Placental epithelial cell (primary cell): ENCODE measurements around the gene MUL1. TPM values are rescaled to one million over a fixed set of nuclear protein-coding genes. Genes with fewer than 3 reads are reported as not detected.

Experiments used
- total RNA-seq: library from RNA; depleted of rRNA; stranded (reverse); fragments of >200 nt; gene quantifications from 2 replicates; pipeline ENCODE4 v1.2.3, GENCODE V29; 2012

Gene MUL1
- total RNA-seq = 27.1 and 35.0 TPM in 2 replicates

GRCh38 chr1:20507564-20508410, at the start of gene MUL1:
Gene MUL1, minus strand, starts transcription at chr1:20508151. Its CDS starts 127 bp downstream, at chr1:20508024.

GRCh38 chr1:20551945-20552727, 44.2 kb upstream of the MUL1 start, which contains the start of gene FAM43B:
Gene FAM43B, plus strand, starts transcription at chr1:20552573. Its CDS starts 401 bp downstream, at chr1:20552974.

GRCh38 chr1:20485527-20486456, 22.2 kb downstream of the MUL1 start, which contains the start of gene CAMK2N1:
Gene CAMK2N1, minus strand, starts transcription at chr1:20486210. Its CDS starts 831 bp downstream, at chr1:20485379.

Other genes starting within 250 kb of the MUL1 start
- not detected in 2 replicates for gene VWA5B1, start 217.3 kb downstream of the MUL1 start, total RNA-seq
- 37.0 and 37.3 TPM in 2 replicates for gene CAMK2N1, start 21.9 kb downstream of the MUL1 start, total RNA-seq
- gene FAM43B, start 44.4 kb upstream of the MUL1 start, total RNA-seq = 0.39 and 0.98 TPM in 2 replicates
- 2.7 and 15.2 TPM in 2 replicates for gene CDA, start 80.9 kb upstream of the MUL1 start, total RNA-seq
- 58.5 and 198 TPM in 2 replicates for gene PINK1, start 125.3 kb upstream of the MUL1 start, total RNA-seq
- gene DDOST, start 153.2 kb upstream of the MUL1 start, total RNA-seq = 287 and 292 TPM in 2 replicates
- 0.33 and 0.39 TPM in 2 replicates for gene KIF17, start 209.9 kb upstream of the MUL1 start, total RNA-seq
- gene SH2D5, start 224.6 kb upstream of the MUL1 start, total RNA-seq = 0.65 TPM in 1 of 2 replicates, not detected in the other